Stimulated activated naive B cell treated with anti-CD40 and anti-IgM and Interleukin-4, amounts not matched to agents 10 μg/mL and 1 μg/mL and 100 μg/mL, for 72 hours (primary cell): ENCODE data around the gene FARP1.

Experiments
- ATAC-seq, 2 donors: fragments of 150-1000 bp; cut with Tn5 transposase; replicated peaks; 2 replicates each; pipeline ENCODE4 v1.10.0; 2021; ENCODE audit warnings: moderate library complexity in 1 of 2
- DNase-seq: peaks from one replicate; pipeline ENCODE4 v3.0.0; 2021
- H3K27ac Mint-ChIP-seq: one replicate; pipeline ENCODE4 v1.8.0; 2022; ENCODE audit warnings: mild to moderate bottlenecking, mixed read lengths
- H3K27me3 Mint-ChIP-seq, 2 donors: one replicate each; pipeline ENCODE4 v1.8.0; 2022; ENCODE audit warnings: mixed read lengths in 2 of 2
- H3K36me3 Mint-ChIP-seq, 2 donors: one replicate each; pipeline ENCODE4 v1.8.0; 2022; ENCODE audit warnings: mixed read lengths in 2 of 2, mild to moderate bottlenecking in 1 of 2
- H3K4me1 Mint-ChIP-seq, 2 donors: one replicate each; pipeline ENCODE4 v1.8.0; 2022; ENCODE audit warnings: mixed read lengths in 2 of 2, mild to moderate bottlenecking in 1 of 2
- H3K4me3 Mint-ChIP-seq, 2 donors: one replicate each; pipeline ENCODE4 v1.8.0; 2022; ENCODE audit warnings: mild to moderate bottlenecking in 2 of 2, mixed read lengths in 2 of 2, moderate library complexity in 1 of 2
- H3K9me3 Mint-ChIP-seq, 2 donors: one replicate each; pipeline ENCODE4 v1.8.0; 2022; ENCODE audit warnings: mixed read lengths in 2 of 2, mild to moderate bottlenecking in 1 of 2

FARP1 gene

GRCh38 chr13:98490866-98491265, 348.0 kb downstream of the FARP1 start:
- DNase-seq (no peak), ATAC-seq (no peak)
- Mint-ChIP-seq H3K36me3 (peaks cover 26 to 47% of the 10 kb centered on the region in 2 donors), H3K4me3 (no peak overlapping the region), H3K4me1 (peaks cover 48 to 82% of the 10 kb centered on the region in 2 donors), H3K9me3 (no peaks in the 10 kb centered on the region), H3K27ac (peak overlapping the region; percentile 25), H3K27me3 (no peaks in the 10 kb centered on the region)

- DNase-seq = no peak
- Mint-ChIP-seq H3K27ac (no peak overlapping the region), H3K4me3 (no peak overlapping the region), H3K4me1 (peaks cover 49 to 82% of the 10 kb centered on the region in 2 donors), H3K9me3 (no peaks in the 10 kb centered on the region), H3K27me3 (no peaks in the 10 kb centered on the region), H3K36me3 (peaks cover 35 to 49% of the 10 kb centered on the region in 2 donors)
- no peak for ATAC-seq
Observed at GRCh38 chr13:98492335-98493041, 349.6 kb downstream of the FARP1 start.

GRCh38 chr13:98493042-98493712, 350.3 kb downstream of the FARP1 start:
- Mint-ChIP-seq H3K4me3 (no peak overlapping the region), H3K4me1 (peaks cover 47 to 82% of the 10 kb centered on the region in 2 donors)
- no peak for DNase-seq

GRCh38 chr13:98494769-98495168, 351.9 kb downstream of the FARP1 start:
- ATAC-seq (no peak), DNase-seq (no peak)
- no peaks in the 10 kb centered on the region for H3K27me3 Mint-ChIP-seq
- H3K9me3 Mint-ChIP-seq = no peaks in the 10 kb centered on the region
- H3K4me3 Mint-ChIP-seq = no peak overlapping the region
- peaks cover 40 to 59% of the 10 kb centered on the region in 2 donors for H3K36me3 Mint-ChIP-seq
- no peak overlapping the region for H3K27ac Mint-ChIP-seq
- peaks cover 35 to 78% of the 10 kb centered on the region in 2 donors for H3K4me1 Mint-ChIP-seq

More at GRCh38 chr13:98493042-98493712, 350.3 kb downstream of the FARP1 start:
- ATAC-seq = no peak
- H3K36me3 Mint-ChIP-seq = peaks cover 35 to 55% of the 10 kb centered on the region in 2 donors
- no peaks in the 10 kb centered on the region for H3K27me3 Mint-ChIP-seq
- H3K9me3 Mint-ChIP-seq = no peaks in the 10 kb centered on the region
- no peak overlapping the region for H3K27ac Mint-ChIP-seq

GRCh38 chr13:98495627-98496478, 353.0 kb downstream of the FARP1 start:
- H3K36me3 Mint-ChIP-seq = peaks cover 35 to 57% of the 10 kb centered on the region in 2 donors
- no peak for ATAC-seq
- H3K4me1 Mint-ChIP-seq = peaks cover 37 to 76% of the 10 kb centered on the region in 2 donors
- no peak overlapping the region for H3K4me3 Mint-ChIP-seq
- no peak for DNase-seq
- H3K27ac Mint-ChIP-seq = no peak overlapping the region
- no peaks in the 10 kb centered on the region for H3K9me3 Mint-ChIP-seq
- no peaks in the 10 kb centered on the region for H3K27me3 Mint-ChIP-seq

GRCh38 chr13:98496479-98496791, 353.5 kb downstream of the FARP1 start:
- Mint-ChIP-seq H3K36me3 (peaks cover 32 to 54% of the 10 kb centered on the region in 2 donors), H3K27me3 (no peaks in the 10 kb centered on the region), H3K9me3 (no peaks in the 10 kb centered on the region), H3K27ac (no peak overlapping the region), H3K4me1 (peaks cover 33 to 76% of the 10 kb centered on the region in 2 donors), H3K4me3 (no peak overlapping the region)
- DNase-seq = no peak
- no peak for ATAC-seq

- Mint-ChIP-seq H3K27ac (peak overlapping the region; percentile 86), H3K9me3 (no peaks in the 10 kb centered on the region), H3K27me3 (no peaks in the 10 kb centered on the region), H3K36me3 (peaks cover 29 to 55% of the 10 kb centered on the region in 2 donors), H3K4me1 (peaks cover 36 to 77% of the 10 kb centered on the region in 2 donors), H3K4me3 (no peak overlapping the region)
- ATAC-seq (no peak), DNase-seq (no peak)
Observed at GRCh38 chr13:98496966-98497365, 354.1 kb downstream of the FARP1 start.

- H3K36me3 Mint-ChIP-seq = peaks cover 27 to 52% of the 10 kb centered on the region in 2 donors
- DNase-seq = peak; percentile 73
- no peaks in the 10 kb centered on the region for H3K27me3 Mint-ChIP-seq
- peaks cover 64 to 93% of the 10 kb centered on the region in 2 donors for H3K4me1 Mint-ChIP-seq
- ATAC-seq = peak; percentile 94
- peak overlapping the region; percentile 3 for H3K27ac Mint-ChIP-seq
- peak overlapping the region; percentile 23 to 43 for H3K4me3 Mint-ChIP-seq
- H3K9me3 Mint-ChIP-seq = no peaks in the 10 kb centered on the region
Observed at GRCh38 chr13:98500963-98501421, 358.1 kb downstream of the FARP1 start.

GRCh38 chr13:98503175-98504028, 360.5 kb downstream of the FARP1 start:
- ATAC-seq = no peak
- DNase-seq = no peak
- H3K4me3 Mint-ChIP-seq = no peak overlapping the region
- peaks cover 67 to 93% of the 10 kb centered on the region in 2 donors for H3K4me1 Mint-ChIP-seq
- H3K36me3 Mint-ChIP-seq = peaks cover 20 to 40% of the 10 kb centered on the region in 2 donors
- no peaks in the 10 kb centered on the region for H3K27me3 Mint-ChIP-seq
- no peaks in the 10 kb centered on the region for H3K9me3 Mint-ChIP-seq
- H3K27ac Mint-ChIP-seq = peak overlapping the region; percentile 80

- DNase-seq = no peak
- Mint-ChIP-seq H3K4me3 (peak overlapping the region; percentile 18 to 64), H3K27ac (peak overlapping the region; percentile 80), H3K36me3 (peaks cover 20 to 39% of the 10 kb centered on the region in 2 donors), H3K27me3 (no peaks in the 10 kb centered on the region), H3K9me3 (no peaks in the 10 kb centered on the region), H3K4me1 (peaks cover 70 to 96% of the 10 kb centered on the region in 2 donors)
- no peak for ATAC-seq
Observed at GRCh38 chr13:98504029-98504351, 361.1 kb downstream of the FARP1 start.

- H3K27me3 Mint-ChIP-seq = no peaks in the 10 kb centered on the region
- peak overlapping the region; percentile 80 for H3K27ac Mint-ChIP-seq
- peak overlapping the region; percentile 18 to 64 for H3K4me3 Mint-ChIP-seq
- H3K4me1 Mint-ChIP-seq = peaks cover 69 to 96% of the 10 kb centered on the region in 2 donors
- H3K9me3 Mint-ChIP-seq = no peaks in the 10 kb centered on the region
- H3K36me3 Mint-ChIP-seq = peaks cover 19 to 34% of the 10 kb centered on the region in 2 donors
- peak; percentile 47 to 53 for ATAC-seq
- no peak for DNase-seq
Observed at GRCh38 chr13:98504371-98504963, 361.6 kb downstream of the FARP1 start.
